ENCODE data around the gene INVS.

DNA sequence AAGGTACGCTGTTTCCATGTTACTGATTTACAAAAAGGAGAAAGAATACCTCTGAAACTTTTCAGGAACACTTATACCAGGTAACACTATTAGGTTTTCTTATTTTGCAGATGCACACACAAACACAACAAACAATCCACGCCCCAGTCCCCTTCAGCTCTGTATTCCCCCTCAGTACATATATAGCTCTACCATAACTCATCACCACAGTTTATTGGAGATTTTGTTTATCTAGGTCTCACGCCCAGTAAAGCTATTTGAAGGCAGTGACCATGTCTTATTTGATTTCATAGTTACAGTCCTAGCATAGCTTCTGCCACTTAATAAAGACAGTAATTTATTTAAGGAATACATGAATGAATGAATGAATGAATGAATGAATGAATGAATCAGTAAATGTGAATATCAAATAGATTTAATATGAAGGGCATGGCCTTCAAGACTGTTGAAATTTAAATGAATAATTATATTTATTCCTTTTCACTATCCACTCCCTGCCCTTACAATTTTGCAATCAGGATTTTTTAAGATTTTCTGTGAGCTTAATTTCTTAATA, 32.9 kb downstream of the INVS start:
- TF ChIP-seq CTCF (IDR thresholded peaks at IDR 0.05): no peak
- no peak for TF ChIP-seq POLR2A (IDR thresholded peaks at IDR 0.05)
